ENCODE results near the gene TASP1. TPM values are rescaled to one million over a fixed set of nuclear protein-coding genes. Genes with fewer than 3 reads are reported as not detected.

Gene TASP1
- total RNA-seq, 1 experiment from 2014 or later: 6.9 TPM

- Histone ChIP-seq H3K27me3 (ENCODE audit: control insufficient read depth, insufficient read depth, low read length) (no peaks in the 10 kb centered on the region), H3K4me3 (ENCODE audit: insufficient read depth, low read depth, low read length) (no peak overlapping the region), H3K36me3 (replicated peaks; ENCODE audit: control insufficient read depth, insufficient read depth, low read length) (no peaks in the 10 kb centered on the region)
- no peak for DNase-seq
Measured at GRCh38 chr20:13342469-13343242, 296.1 kb downstream of the TASP1 start.

DNA sequence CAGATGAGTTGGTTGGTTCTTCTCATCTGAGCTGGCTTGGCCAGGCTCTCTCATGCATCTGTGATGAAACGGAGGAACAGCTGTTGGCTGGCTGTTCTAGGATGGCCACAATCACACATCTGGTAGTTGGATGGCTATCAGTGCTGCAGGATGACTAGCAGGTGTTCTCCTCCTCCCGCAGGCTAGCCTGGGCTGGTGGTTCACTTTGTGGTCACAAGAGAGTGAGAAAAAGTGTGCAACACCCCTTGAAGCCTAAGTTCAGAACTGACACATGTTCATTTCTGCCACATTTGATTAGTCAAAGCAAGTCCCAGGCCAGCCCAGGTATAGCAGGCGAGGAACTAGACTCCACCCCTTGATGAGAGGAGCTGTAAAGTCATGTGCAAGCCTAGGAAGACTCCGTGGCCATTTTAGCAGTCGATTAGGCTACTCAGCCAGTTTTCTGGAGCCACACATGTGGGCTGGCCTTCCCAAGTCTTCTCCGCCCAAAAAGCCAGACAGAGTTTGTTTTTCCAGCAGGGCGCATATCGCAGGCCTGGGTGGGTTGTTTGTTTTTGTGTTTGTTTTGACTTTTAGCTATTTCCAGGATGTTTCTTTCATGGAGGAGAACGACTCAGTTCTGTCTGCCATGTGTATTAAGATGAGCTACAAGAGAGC, 296.9 kb downstream of the TASP1 start:
- Histone ChIP-seq H3K4me3 (ENCODE audit: insufficient read depth, low read depth, low read length) (no peak overlapping the region), H3K27me3 (ENCODE audit: control insufficient read depth, insufficient read depth, low read length) (no peaks in the 10 kb centered on the region), H3K36me3 (replicated peaks; ENCODE audit: control insufficient read depth, insufficient read depth, low read length) (no peaks in the 10 kb centered on the region)
- DNase-seq: no peak

DNA sequence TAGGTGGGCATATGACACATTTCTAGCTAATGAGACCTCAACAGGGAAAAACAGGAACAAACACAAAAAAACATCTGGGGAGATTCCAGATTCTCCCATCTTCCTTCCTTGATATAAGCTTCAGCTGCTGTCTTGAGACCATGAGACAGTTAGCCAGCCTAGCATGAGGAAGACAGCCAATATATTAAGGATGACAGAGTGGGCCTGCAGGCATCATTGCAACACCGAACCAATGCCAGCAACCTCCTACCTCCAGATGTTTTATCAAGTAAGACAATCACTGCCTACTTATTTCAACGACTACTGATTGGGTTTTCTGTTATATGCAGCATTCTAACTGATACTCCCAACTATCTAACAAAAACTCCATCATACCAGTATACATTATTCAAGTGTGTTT, 298.6 kb downstream of the TASP1 start:
- no peaks in the 10 kb centered on the region for H3K27me3 ChIP-seq (ENCODE audit: control insufficient read depth, insufficient read depth, low read length)

More for the DNA sequence above, 298.6 kb downstream of the TASP1 start:
- DNase-seq: no peak
- Histone ChIP-seq H3K36me3 (replicated peaks; ENCODE audit: control insufficient read depth, insufficient read depth, low read length) (no peaks in the 10 kb centered on the region), H3K4me3 (ENCODE audit: insufficient read depth, low read depth, low read length) (no peak overlapping the region)

Other genes starting within 250 kb of the TASP1 start
- 7.4 and 15.8 TPM in 2 replicates for gene ESF1, start 146.0 kb upstream of the TASP1 start, total RNA-seq (2014; rRNA removed; shearing (Covaris generic))
- gene NDUFAF5, start 146.1 kb upstream of the TASP1 start, total RNA-seq (2014; rRNA removed; shearing (Covaris generic)): 23.7 and 24.9 TPM in 2 replicates